Ecto neural progenitor cell (in vitro differentiated cells): ENCODE measurements around the gene NTM.

Experiments used
- DNase-seq: peaks from one replicate; pipeline ENCODE4 v3.0.0-alpha.2; 2018; ENCODE audit warnings: low spot score

The NTM gene

GRCh38 chr11:131373095-131373725 lies 2.8 kb downstream of the NTM start:
- peak; percentile 52 for DNase-seq

- no peak for DNase-seq
Measured at GRCh38 chr11:131373756-131374155, 3.3 kb downstream of the NTM start.

GRCh38 chr11:131375421-131375820 lies 5.0 kb downstream of the NTM start:
- DNase-seq: no peak

GRCh38 chr11:131375915-131376314 lies 5.5 kb downstream of the NTM start:
- no peak for DNase-seq

GRCh38 chr11:131378931-131379330 lies 8.5 kb downstream of the NTM start:
- DNase-seq: no peak

- no peak for DNase-seq
Measured at GRCh38 chr11:131385763-131386390, 15.5 kb downstream of the NTM start.

- DNase-seq: no peak
Measured at GRCh38 chr11:131386408-131386807, 16.0 kb downstream of the NTM start.

- no peak for DNase-seq
Measured at GRCh38 chr11:131388030-131388429, 17.6 kb downstream of the NTM start.

GRCh38 chr11:131389582-131389981 lies 19.2 kb downstream of the NTM start:
- no peak for DNase-seq

GRCh38 chr11:131391176-131391575 lies 20.8 kb downstream of the NTM start:
- DNase-seq: no peak

- no peak for DNase-seq
Measured at GRCh38 chr11:131392528-131393255, 22.3 kb downstream of the NTM start.

GRCh38 chr11:131393691-131394090 lies 23.3 kb downstream of the NTM start:
- no peak for DNase-seq

- DNase-seq: no peak
Measured at GRCh38 chr11:131397675-131398074, 27.3 kb downstream of the NTM start.

GRCh38 chr11:131402040-131402439 lies 31.6 kb downstream of the NTM start:
- no peak for DNase-seq

GRCh38 chr11:131404010-131404409 lies 33.6 kb downstream of the NTM start:
- DNase-seq: no peak

GRCh38 chr11:131408025-131408640 lies 37.7 kb downstream of the NTM start:
- peak; percentile 54 for DNase-seq

- DNase-seq: no peak
Measured at GRCh38 chr11:131409345-131409744, 38.9 kb downstream of the NTM start.

GRCh38 chr11:131411636-131412035 lies 41.2 kb downstream of the NTM start:
- no peak for DNase-seq

GRCh38 chr11:131412061-131412460 lies 41.6 kb downstream of the NTM start:
- no peak for DNase-seq

- DNase-seq: no peak
Measured at GRCh38 chr11:131413217-131413616, 42.8 kb downstream of the NTM start.

GRCh38 chr11:131418189-131418588 lies 47.8 kb downstream of the NTM start:
- no peak for DNase-seq

- no peak for DNase-seq
Measured at GRCh38 chr11:131421066-131421855, 50.8 kb downstream of the NTM start.
